Vagina (tissue), 2 donors: ENCODE measurements around the gene SUSD6.

Source experiments
- CTCF ChIP-seq, 3 experiments: fragments of 450-650 bp in 2 of 3; fragments of 200-600 bp in 1 of 3; sonication (generic) in 1 of 3; IDR thresholded peaks; one replicate each; pipeline ENCODE4 v1.5.1; 2017 to 2019; ENCODE audit warnings: antibody characterized with exemption in 3 of 3, mild to moderate bottlenecking in 2 of 3, moderate library complexity in 2 of 3
- POLR2A ChIP-seq, 2 donors: fragments of 450-650 bp; IDR thresholded peaks; one replicate each; pipeline ENCODE4 v1.6.1; 2017; ENCODE audit warnings: antibody characterized with exemption in 2 of 2, mild to moderate bottlenecking in 2 of 2, moderate library complexity in 2 of 2
- POLR2AphosphoS5 ChIP-seq, 2 donors: sonication (generic); formaldehyde crosslinking; IDR thresholded peaks; one replicate each; pipeline ENCODE4 v1.9.0; 2017; ENCODE audit warnings: antibody characterized with exemption in 2 of 2, mild to moderate bottlenecking in 2 of 2, low read depth in 1 of 2; ENCODE audit not compliant: insufficient read depth in 1 of 2

- TF ChIP-seq CTCF (IDR thresholded peaks at IDR 0.05) (no peak), POLR2A (IDR thresholded peaks at IDR 0.05) (no peak), POLR2AphosphoS5 (IDR thresholded peaks at IDR 0.05; ENCODE audit: insufficient read depth in 1 of 2, low read depth in 1 of 2) (peak in 1 of 2 donors; percentile 49)
These were observed 42.7 kb downstream of the SUSD6 start for GRCh38 chr14:69654116-69654515.
